ENCODE measurements around the gene KRT74. TPM values are rescaled to one million over a fixed set of nuclear protein-coding genes. Genes with fewer than 3 reads are reported as not detected.

KRT74 gene
- total and polyA plus RNA-seq, 5 donors: 0.14 to 2.2 (median 0.82) TPM

GRCh38 chr12:52526511-52526951 lies 47.1 kb downstream of the KRT74 start:
- DNase-seq (no peak), ATAC-seq (no peak)
- Histone ChIP-seq H3K4me1 (ENCODE audit: control insufficient read depth, insufficient read depth, low read length) (no peaks in the 10 kb centered on the region), H3K4me3 (ENCODE audit: low read length) (no peak overlapping the region), H3K27ac (ENCODE audit: low read length) (no peak overlapping the region), H3K27me3 (ENCODE audit: control insufficient read depth, insufficient read depth) (no peaks in the 10 kb centered on the region), H3K9me3 (ENCODE audit: control insufficient read depth, low read length) (no peaks in the 10 kb centered on the region)
- 65% methylated on average over 8 of the region's 8 CpGs for WGBS
- intact Hi-C loops (cut with DNase I): no loop called here

DNA sequence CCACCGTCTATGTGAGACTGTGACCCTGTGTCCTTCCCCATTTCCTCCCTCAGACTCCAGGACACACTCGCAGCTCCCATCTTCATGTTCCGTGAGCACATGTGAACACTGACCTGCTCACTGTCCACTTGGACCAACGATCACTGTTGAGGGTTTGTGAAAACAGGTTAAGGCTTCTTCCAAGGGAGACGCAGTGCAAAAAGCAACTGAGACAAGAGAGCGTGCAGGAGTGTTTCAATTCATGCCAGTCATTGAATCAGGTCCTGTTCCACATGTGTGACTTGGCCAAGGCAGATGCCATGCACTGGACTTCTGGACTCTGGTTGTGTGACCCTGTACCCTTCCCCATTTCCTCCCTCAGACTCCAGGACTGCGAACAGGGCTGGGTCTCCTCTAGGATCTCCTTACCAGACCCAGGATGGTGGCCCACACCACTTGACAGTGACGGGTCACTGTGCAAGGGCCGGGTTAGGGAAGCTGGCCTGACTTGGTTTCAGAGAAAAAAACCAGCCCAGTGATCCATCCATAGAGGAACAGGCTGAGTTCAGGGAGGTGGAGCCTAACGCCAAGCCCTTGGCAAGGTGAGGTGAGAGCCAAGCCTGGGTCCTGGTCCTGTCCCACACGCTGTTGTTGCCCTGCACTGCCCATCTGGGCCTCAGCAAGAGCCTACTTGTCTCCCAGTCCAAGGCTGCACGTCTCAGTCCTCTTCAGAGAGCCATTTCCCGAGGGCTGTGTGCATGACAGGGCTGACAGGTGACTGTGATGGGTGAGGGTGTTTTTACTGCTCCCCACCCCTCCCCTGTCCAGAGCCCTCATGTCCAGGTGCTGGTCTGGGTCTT lies 47.8 kb downstream of the KRT74 start:
- intact Hi-C loops (cut with DNase I): no loop called here
- ATAC-seq: no peak

DNA sequence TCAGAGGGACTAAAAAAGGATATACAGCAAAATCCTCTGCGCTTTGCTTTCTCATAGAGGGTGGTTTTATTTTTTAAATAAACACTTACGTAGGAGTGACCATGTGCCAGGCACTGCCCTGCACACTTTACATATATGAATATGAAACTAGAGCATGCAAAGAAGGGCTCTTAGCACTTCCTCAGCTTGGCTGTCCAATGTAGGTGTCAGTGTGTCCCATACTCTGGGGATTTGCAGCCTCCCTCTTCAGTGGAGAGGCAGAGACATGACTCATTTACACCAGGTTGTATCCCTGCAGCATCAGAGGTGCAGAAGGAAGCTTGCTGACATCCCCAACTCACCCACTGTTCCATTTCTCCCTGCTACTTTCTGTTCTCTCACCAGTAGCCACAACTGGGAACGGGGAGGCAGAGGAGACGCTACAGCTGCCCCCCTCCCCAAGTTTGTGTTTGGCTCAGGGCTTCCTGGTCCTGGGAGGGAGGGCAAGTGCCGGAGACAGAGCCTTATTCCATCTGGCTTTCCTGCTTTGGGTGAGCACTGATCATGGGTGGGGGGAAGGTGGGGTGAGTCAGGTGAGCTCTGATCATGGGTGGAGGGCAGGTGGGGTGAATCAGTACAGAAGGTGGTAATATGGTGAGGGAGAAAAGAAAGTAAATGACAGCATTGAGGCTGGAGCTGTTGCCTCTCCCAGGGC lies 48.6 kb downstream of the KRT74 start:
- WGBS: 79% methylated on average over 5 of the region's 5 CpGs
- DNase-seq (no peak), ATAC-seq (no peak)
- Histone ChIP-seq H3K4me1 (ENCODE audit: control insufficient read depth, insufficient read depth, low read length) (no peaks in the 10 kb centered on the region), H3K9me3 (ENCODE audit: control insufficient read depth, low read length) (no peaks in the 10 kb centered on the region), H3K4me3 (ENCODE audit: low read length) (no peak overlapping the region), H3K27me3 (ENCODE audit: control insufficient read depth, insufficient read depth) (no peaks in the 10 kb centered on the region), H3K27ac (ENCODE audit: low read length) (no peak overlapping the region)
- intact Hi-C loops (cut with DNase I): no loop called here

More for the DNA sequence above, 47.8 kb downstream of the KRT74 start:
- no peaks in the 10 kb centered on the region for H3K9me3 ChIP-seq (ENCODE audit: control insufficient read depth, low read length)
- DNase-seq: no peak
- H3K4me1 ChIP-seq (ENCODE audit: control insufficient read depth, insufficient read depth, low read length): no peaks in the 10 kb centered on the region
- no peak overlapping the region for H3K4me3 ChIP-seq (ENCODE audit: low read length)
- no peaks in the 10 kb centered on the region for H3K27me3 ChIP-seq (ENCODE audit: control insufficient read depth, insufficient read depth)
- 79% methylated on average over 13 of the region's 13 CpGs for WGBS
- H3K27ac ChIP-seq (ENCODE audit: low read length): no peak overlapping the region

GRCh38 chr12:52524241-52524897 lies 49.3 kb downstream of the KRT74 start:
- Histone ChIP-seq H3K9me3 (ENCODE audit: control insufficient read depth, low read length) (no peaks in the 10 kb centered on the region), H3K27me3 (ENCODE audit: control insufficient read depth, insufficient read depth) (no peaks in the 10 kb centered on the region), H3K4me3 (ENCODE audit: low read length) (no peak overlapping the region), H3K4me1 (ENCODE audit: control insufficient read depth, insufficient read depth, low read length) (no peaks in the 10 kb centered on the region), H3K27ac (ENCODE audit: low read length) (no peak overlapping the region)
- 69% methylated on average over 6 of the region's 6 CpGs for WGBS
- ATAC-seq (no peak), DNase-seq (no peak)
- intact Hi-C loops (cut with DNase I): no loop called here

DNA sequence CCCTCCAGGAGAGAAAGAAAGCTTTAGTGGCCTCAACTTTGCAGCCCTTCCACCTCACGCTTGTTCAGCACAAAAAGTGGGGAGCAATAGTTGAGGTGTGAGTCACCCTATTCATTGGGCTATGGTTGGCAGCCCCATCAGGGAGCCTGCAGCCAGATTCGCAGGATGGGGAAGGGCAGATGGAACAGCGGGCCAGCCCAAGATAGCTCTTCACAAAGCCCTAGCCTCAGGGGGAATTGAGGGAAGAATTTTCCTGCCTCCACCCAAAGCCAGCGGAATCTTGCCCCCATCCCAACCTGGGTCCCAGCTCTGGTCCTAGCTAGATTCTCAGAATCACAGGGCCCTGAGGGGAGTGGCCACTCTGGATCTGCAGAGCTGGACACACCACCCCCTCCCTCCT lies 49.8 kb downstream of the KRT74 start:
- no peak overlapping the region for H3K4me3 ChIP-seq (ENCODE audit: low read length)
- H3K4me1 ChIP-seq (ENCODE audit: control insufficient read depth, insufficient read depth, low read length): no peaks in the 10 kb centered on the region
- H3K27ac ChIP-seq (ENCODE audit: low read length): no peak overlapping the region
- no peak for ATAC-seq
- H3K9me3 ChIP-seq (ENCODE audit: control insufficient read depth, low read length): no peaks in the 10 kb centered on the region
- intact Hi-C loops (cut with DNase I): no loop called here
- no peak for DNase-seq
- no peaks in the 10 kb centered on the region for H3K27me3 ChIP-seq (ENCODE audit: control insufficient read depth, insufficient read depth)
- 79% methylated on average over 4 of the region's 4 CpGs for WGBS

DNA sequence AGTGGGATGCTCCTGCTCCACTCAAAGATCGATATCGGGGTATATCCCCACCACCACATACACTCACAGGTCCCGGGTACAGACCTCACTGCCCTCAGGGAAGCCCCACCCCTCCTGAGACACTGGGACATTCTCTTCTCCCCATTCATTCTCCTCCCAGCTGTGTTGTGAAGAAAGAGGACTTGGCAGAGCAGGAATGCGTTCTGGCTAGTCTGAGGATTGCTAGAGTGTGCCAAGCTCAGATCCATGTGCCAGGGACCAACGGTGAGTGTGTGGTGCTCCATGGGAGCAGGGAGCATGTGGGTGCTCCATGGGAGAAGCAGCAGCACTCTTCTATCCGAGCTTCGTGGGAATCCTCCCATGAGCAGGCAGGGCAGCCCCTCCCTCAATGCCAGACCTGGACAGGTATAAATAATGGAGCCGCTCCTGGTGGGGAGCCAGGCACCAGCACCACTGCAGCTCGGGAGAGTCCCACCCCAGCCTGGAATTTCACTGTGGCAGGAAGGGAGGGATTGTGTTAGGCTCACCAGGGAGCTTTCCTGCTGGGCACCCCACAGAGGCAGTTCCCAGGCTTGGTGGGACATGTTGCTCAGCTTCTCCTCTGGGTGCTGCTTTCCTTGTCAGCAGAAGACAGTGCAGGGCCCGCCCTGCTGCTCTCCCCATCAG lies 51.2 kb downstream of the KRT74 start:
- H3K4me1 ChIP-seq (ENCODE audit: control insufficient read depth, insufficient read depth, low read length): no peaks in the 10 kb centered on the region
- no peak overlapping the region for H3K4me3 ChIP-seq (ENCODE audit: low read length)
- DNase-seq (no peak), ATAC-seq (peak; percentile 19 to 20)
- 69% methylated on average over 10 of the region's 10 CpGs for WGBS
- H3K27me3 ChIP-seq (ENCODE audit: control insufficient read depth, insufficient read depth): no peaks in the 10 kb centered on the region
- no peaks in the 10 kb centered on the region for H3K9me3 ChIP-seq (ENCODE audit: control insufficient read depth, low read length)
- intact Hi-C loops (cut with DNase I): no loop called here
- no peak overlapping the region for H3K27ac ChIP-seq (ENCODE audit: low read length)

- H3K9me3 ChIP-seq (ENCODE audit: control insufficient read depth, low read length): no peaks in the 10 kb centered on the region
- intact Hi-C loops (cut with DNase I): no loop called here
- DNase-seq: no peak
- H3K4me3 ChIP-seq (ENCODE audit: low read length): no peak overlapping the region
- H3K27ac ChIP-seq (ENCODE audit: low read length): no peak overlapping the region
- no peaks in the 10 kb centered on the region for H3K27me3 ChIP-seq (ENCODE audit: control insufficient read depth, insufficient read depth)
- 75% methylated on average over 10 of the region's 10 CpGs for WGBS
- H3K4me1 ChIP-seq (ENCODE audit: control insufficient read depth, insufficient read depth, low read length): no peaks in the 10 kb centered on the region
- no peak for ATAC-seq
Measured at GRCh38 chr12:52521568-52522266, 51.9 kb downstream of the KRT74 start.

- H3K27ac ChIP-seq (ENCODE audit: low read length): no peak overlapping the region
- intact Hi-C loops (cut with DNase I): no loop called here
- ATAC-seq (peak in 1 of 2 donors; percentile 76), DNase-seq (no peak)
- H3K27me3 ChIP-seq (ENCODE audit: control insufficient read depth, insufficient read depth): no peaks in the 10 kb centered on the region
- H3K4me1 ChIP-seq (ENCODE audit: control insufficient read depth, insufficient read depth, low read length): no peaks in the 10 kb centered on the region
- 61% methylated on average over 10 of the region's 10 CpGs for WGBS
- no peaks in the 10 kb centered on the region for H3K9me3 ChIP-seq (ENCODE audit: control insufficient read depth, low read length)
- no peak overlapping the region for H3K4me3 ChIP-seq (ENCODE audit: low read length)
Measured at GRCh38 chr12:52521175-52521567, 52.5 kb downstream of the KRT74 start.

GRCh38 chr12:52519826-52520662 lies 53.6 kb downstream of the KRT74 start, which contains the start of gene KRT5:
Gene KRT5, minus strand, starts transcription at chr12:52520394. Its CDS starts 98 bp downstream, at chr12:52520296.
- H3K4me3 ChIP-seq (ENCODE audit: low read length): no peak within 1 kb of the TSS
- no peak for DNase-seq
- intact Hi-C loops (cut with DNase I): no loop called here
- H3K9me3 ChIP-seq (ENCODE audit: control insufficient read depth, low read length): no peaks in the 10 kb centered on the region
- no peak for ATAC-seq
- H3K27ac ChIP-seq (ENCODE audit: low read length): no peak within 1 kb of the TSS
- no peaks in the 10 kb centered on the region for H3K4me1 ChIP-seq (ENCODE audit: control insufficient read depth, insufficient read depth, low read length)
- no peaks in the 10 kb centered on the region for H3K27me3 ChIP-seq (ENCODE audit: control insufficient read depth, insufficient read depth)
- 83% methylated on average over 29 of the region's 29 CpGs for WGBS

GRCh38 chr12:52519387-52519703 lies 54.3 kb downstream of the KRT74 start:
- DNase-seq: no peak
- no peak overlapping the region for H3K27ac ChIP-seq (ENCODE audit: low read length)
- WGBS: 75% methylated on average over 3 of the region's 3 CpGs
- intact Hi-C loops (cut with DNase I): no loop called here
- no peaks in the 10 kb centered on the region for H3K27me3 ChIP-seq (ENCODE audit: control insufficient read depth, insufficient read depth)
- ATAC-seq: no peak
- H3K9me3 ChIP-seq (ENCODE audit: control insufficient read depth, low read length): no peaks in the 10 kb centered on the region
- H3K4me1 ChIP-seq (ENCODE audit: control insufficient read depth, insufficient read depth, low read length): no peaks in the 10 kb centered on the region
- H3K4me3 ChIP-seq (ENCODE audit: low read length): no peak overlapping the region
